T-helper 1 cell (primary cell): Measurements from ENCODE around the gene PDE8B.
"Not testable (repeated sequence)": the region's sequence is repeated elsewhere in the genome, so short reads cannot be mapped to it uniquely, and the experiment has no call there.

ENCODE experiments used
- DNase-seq, 5 donors: peaks; one replicate each; pipeline ENCODE4 v3.0.0-alpha.2; 2012 to 2020

PDE8B gene

DNA sequence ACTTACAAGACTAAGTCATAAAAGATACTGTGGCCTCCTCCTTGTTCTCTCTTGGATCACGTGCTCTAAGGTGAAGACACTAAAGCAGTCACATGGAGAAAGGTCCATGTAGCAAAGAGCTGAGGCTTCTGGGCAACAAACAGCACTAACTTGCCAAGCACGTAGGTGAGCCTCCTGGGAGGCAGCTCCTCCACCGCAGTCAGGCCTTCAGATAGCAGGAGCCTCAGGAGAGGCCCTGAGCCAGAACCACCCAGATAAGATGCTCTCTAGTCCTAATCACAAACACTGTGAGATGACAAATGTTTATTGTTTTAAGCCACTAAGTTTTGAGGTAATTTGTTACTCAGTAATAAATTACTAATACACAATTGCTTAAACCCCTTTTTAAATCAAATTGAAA lies 243.6 kb downstream of the PDE8B start:
- DNase-seq: no peak

- DNase-seq: no peak
Measured at GRCh38 chr5:77461287-77461686, 250.8 kb downstream of the PDE8B start.

- DNase-seq: no peak
Measured at GRCh38 chr5:77463905-77464304, 253.4 kb downstream of the PDE8B start.

GRCh38 chr5:77468875-77469274 lies 258.4 kb downstream of the PDE8B start:
- not testable (repeated sequence) for DNase-seq

- not testable (repeated sequence) for DNase-seq
Measured at GRCh38 chr5:77475041-77475440, 264.6 kb downstream of the PDE8B start.
